CD4-positive, alpha-beta T cell treated with Interleukin-4 for 1 hour (primary cell): ENCODE results near the gene GINS2.

ENCODE experiments used
- DNase-seq, 2 donors: peaks; one replicate each; pipeline ENCODE4 v3.0.0-alpha.2; 2020 to 2022

GINS2 gene

GRCh38 chr16:85652431-85653221 lies 36.1 kb downstream of the GINS2 start:
- peak in 1 of 2 donors; percentile 10 for DNase-seq

GRCh38 chr16:85651629-85652430 lies 36.9 kb downstream of the GINS2 start:
- DNase-seq, result no peak

- DNase-seq, result no peak
These were observed 37.7 kb downstream of the GINS2 start for GRCh38 chr16:85650844-85651628.

- DNase-seq, result no peak
These were observed 38.5 kb downstream of the GINS2 start for GRCh38 chr16:85650135-85650843.

- no peak for DNase-seq
These were observed 39.2 kb downstream of the GINS2 start for GRCh38 chr16:85649411-85650134.

GRCh38 chr16:85648805-85649204 lies 39.9 kb downstream of the GINS2 start:
- no peak for DNase-seq

- no peak for DNase-seq
These were observed 40.6 kb downstream of the GINS2 start for GRCh38 chr16:85648070-85648714.

GRCh38 chr16:85646976-85647375 lies 41.8 kb downstream of the GINS2 start:
- DNase-seq, result no peak

- DNase-seq, result no peak
These were observed 42.3 kb downstream of the GINS2 start for GRCh38 chr16:85646358-85646907.

- DNase-seq, result no peak
These were observed 43.6 kb downstream of the GINS2 start for GRCh38 chr16:85645021-85645589.

GRCh38 chr16:85644093-85644712 lies 44.6 kb downstream of the GINS2 start:
- DNase-seq, result no peak

- DNase-seq, result no peak
These were observed 45.1 kb downstream of the GINS2 start for GRCh38 chr16:85643631-85644030.

GRCh38 chr16:85642762-85643358 lies 45.9 kb downstream of the GINS2 start:
- DNase-seq, result no peak

GRCh38 chr16:85641776-85642176 lies 47.0 kb downstream of the GINS2 start:
- no peak for DNase-seq

GRCh38 chr16:85641305-85641704 lies 47.4 kb downstream of the GINS2 start:
- no peak for DNase-seq

- no peak for DNase-seq
These were observed 48.2 kb downstream of the GINS2 start for GRCh38 chr16:85640585-85640984.

- no peak for DNase-seq
These were observed 48.5 kb downstream of the GINS2 start for GRCh38 chr16:85640254-85640558.

- DNase-seq, result no peak
These were observed 49.1 kb downstream of the GINS2 start for GRCh38 chr16:85639529-85640253.

- DNase-seq, result no peak
These were observed 49.9 kb downstream of the GINS2 start for GRCh38 chr16:85638695-85639409.
